ENCODE data around the gene FAAP100.
"Not testable (repeated sequence)": the region's sequence is repeated elsewhere in the genome, so short reads cannot be mapped to it uniquely, and the experiment has no call there.

FAAP100 gene

GRCh38 chr17:81537343-81537855, 14.8 kb downstream of the FAAP100 start:
- FAIRE-seq = no peak

DNA sequence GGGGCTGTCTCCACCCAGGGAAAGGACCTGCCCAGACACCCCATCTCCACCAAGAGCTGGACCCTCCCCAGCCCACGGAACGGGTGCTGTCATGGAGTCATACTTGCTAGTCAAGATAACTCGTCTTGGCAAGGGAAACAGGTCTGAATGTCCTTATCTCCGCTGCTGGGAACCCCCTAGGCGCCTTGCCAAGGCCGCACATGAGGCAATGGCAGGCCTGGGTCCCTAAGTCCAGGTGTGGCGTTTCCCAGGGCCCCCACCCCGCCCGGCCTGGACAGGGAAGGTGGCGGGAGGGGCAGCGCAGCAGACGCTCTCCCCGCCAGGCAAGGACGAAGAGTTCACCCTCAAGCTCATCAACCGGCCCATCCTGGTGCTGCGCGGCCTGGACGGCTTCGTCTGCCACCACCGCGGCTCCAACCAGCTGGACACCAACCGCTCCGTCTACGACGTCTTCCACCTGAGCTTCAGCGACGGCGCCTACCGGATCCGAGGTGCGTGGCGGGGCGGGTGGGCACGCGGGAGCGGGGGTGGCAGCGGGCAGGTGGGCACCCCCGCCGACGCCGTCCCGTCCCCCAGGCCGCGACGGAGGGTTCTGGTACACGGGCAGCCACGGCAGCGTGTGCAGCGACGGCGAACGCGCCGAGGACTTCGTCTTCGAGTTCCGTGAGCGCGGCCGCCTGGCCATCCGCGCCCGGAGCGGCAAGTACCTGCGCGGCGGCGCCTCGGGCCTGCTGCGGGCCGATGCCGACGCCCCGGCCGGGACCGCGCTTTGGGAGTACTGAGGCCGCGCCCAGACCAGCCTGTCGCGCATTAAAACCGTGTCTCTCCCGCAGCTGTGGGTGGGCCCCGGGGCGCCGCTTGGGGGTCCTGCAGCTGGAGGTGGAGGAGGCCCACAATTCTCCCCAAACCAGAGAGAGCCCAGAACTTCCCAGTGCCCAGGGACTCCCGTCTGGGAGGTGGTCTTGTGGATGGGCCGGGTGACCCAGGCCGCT, 15.6 kb downstream of the FAAP100 start:
- no peak for FAIRE-seq

DNA sequence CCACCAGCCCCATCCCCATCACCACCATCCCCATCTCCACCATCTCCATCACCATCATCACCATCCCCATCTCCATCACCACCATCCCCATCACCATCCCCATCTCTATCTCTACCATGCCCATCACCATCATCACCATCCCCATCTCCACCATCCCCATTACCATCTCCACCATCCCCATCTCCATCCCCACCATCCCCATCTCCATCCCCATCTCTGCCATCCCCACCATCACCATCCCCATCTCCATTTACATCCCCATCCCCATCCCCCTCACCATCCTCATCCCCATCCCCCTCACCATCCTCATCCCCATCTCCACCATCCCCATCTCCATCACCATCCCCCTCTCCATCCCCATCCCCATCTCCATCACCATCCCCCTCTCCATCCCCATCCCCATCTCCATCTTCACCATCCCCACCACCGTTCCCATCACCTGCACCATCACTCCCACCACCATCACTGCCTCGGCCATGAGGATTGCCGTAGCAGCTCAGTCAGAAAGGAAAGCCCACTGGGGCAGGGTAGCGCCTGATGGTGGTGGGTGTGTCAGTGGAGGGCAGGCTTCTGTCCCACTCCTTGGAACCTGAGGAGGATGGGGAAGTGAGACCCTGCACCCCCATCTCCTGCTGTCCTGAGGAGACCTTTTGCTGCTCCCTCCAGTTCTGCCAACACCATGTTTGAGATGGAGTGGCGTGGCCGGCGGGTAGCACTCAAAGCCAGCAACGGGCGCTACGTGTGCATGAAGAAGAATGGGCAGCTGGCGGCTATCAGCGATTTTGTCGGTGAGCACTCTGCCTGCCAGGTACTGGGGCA, 16.5 kb downstream of the FAAP100 start:
- no peak for FAIRE-seq

- FAIRE-seq = no peak
These were observed 17.2 kb downstream of the FAAP100 start for GRCh38 chr17:81535007-81535328.

GRCh38 chr17:81534157-81535006, 17.8 kb downstream of the FAAP100 start:
- FAIRE-seq = no peak

GRCh38 chr17:81533339-81534141, 18.6 kb downstream of the FAAP100 start:
- no peak for FAIRE-seq

DNA sequence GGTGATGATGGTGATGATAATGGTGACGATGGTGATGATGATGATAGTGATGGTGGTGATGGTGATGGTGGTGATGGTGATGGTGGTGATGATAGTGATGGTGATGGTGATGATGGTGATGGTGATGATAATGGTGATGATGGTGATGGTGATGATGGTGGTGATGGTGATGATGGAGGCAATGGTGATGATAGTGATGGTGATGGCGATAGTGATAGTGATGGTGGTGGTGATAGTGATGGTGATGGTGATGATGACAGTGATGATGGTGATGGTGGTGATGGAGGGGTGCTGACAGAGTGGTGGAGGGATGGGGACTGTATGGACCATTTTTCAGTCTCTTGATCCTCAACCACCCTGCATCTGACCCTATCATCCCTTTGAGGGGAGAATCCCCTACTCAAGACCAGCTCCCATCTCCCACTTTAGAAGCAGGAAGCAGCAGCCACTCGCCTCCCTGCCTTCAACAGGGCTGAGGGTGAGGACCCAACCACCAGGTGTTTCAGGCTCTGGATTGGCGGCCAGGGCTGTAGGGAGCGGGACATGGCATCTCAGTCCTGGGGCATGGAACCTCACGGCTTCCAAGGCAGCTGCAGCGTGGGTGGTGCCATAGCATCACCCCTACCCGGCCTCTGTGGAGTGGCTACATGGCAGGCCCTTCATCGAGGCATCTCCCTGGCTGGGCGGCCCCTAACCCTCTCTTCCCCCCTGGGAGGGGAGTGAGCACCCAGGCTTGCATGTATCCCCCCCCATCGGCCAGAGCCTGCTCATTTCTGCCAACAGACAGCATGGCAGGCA, 19.5 kb downstream of the FAAP100 start:
- no peak for FAIRE-seq

DNA sequence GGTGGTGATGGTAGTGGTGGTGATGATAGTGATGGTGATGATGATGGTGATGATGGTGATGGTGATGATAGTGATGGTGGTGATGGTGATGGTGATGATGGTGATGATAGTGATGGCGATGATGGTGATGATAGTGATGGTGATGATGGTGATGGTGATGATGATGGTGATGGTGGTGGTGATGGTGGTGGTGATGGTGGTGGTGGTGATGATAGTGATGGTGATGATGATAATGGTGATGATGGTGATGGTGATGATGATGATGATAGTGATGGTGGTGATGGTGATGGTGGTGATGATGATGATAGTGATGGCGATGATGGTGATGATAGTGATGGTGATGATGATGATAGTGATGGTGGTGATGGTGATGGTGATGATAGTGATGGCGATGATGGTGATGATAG, 20.2 kb downstream of the FAAP100 start:
- not testable (repeated sequence) for FAIRE-seq

GRCh38 chr17:81531013-81531412, 21.1 kb downstream of the FAAP100 start:
- not testable (repeated sequence) for FAIRE-seq

GRCh38 chr17:81529437-81529803, 22.7 kb downstream of the FAAP100 start:
- no peak for FAIRE-seq

DNA sequence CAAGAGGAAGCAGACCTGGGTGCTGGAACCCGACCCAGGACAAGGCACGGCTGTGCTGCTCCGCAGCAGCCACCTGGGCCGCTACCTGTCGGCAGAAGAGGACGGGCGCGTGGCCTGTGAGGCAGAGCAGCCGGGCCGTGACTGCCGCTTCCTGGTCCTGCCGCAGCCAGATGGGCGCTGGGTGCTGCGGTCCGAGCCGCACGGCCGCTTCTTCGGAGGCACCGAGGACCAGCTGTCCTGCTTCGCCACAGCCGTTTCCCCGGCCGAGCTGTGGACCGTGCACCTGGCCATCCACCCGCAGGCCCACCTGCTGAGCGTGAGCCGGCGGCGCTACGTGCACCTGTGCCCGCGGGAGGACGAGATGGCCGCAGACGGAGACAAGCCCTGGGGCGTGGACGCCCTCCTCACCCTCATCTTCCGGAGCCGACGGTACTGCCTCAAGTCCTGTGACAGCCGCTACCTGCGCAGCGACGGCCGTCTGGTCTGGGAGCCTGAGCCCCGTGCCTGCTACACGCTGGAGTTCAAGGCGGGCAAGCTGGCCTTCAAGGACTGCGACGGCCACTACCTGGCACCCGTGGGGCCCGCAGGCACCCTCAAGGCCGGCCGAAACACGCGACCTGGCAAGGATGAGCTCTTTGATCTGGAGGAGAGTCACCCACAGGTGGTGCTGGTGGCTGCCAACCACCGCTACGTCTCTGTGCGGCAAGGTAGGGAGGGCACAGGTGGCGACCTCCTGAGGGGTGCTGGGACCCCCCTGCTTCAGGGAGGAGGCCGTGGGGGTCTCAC, 23.3 kb downstream of the FAAP100 start:
- no peak for FAIRE-seq

DNA sequence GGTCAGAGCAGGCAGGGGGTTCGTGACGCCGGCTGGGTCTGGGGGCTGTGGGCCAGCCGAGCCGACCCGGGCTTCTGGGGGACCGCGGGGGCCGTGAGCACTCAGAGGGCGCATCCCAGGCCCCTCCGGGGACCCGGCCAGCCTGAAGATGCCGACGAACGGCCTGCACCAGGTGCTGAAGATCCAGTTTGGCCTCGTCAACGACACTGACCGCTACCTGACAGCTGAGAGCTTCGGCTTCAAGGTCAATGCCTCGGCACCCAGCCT, 23.8 kb downstream of the FAAP100 start:
- no peak for FAIRE-seq

DNA sequence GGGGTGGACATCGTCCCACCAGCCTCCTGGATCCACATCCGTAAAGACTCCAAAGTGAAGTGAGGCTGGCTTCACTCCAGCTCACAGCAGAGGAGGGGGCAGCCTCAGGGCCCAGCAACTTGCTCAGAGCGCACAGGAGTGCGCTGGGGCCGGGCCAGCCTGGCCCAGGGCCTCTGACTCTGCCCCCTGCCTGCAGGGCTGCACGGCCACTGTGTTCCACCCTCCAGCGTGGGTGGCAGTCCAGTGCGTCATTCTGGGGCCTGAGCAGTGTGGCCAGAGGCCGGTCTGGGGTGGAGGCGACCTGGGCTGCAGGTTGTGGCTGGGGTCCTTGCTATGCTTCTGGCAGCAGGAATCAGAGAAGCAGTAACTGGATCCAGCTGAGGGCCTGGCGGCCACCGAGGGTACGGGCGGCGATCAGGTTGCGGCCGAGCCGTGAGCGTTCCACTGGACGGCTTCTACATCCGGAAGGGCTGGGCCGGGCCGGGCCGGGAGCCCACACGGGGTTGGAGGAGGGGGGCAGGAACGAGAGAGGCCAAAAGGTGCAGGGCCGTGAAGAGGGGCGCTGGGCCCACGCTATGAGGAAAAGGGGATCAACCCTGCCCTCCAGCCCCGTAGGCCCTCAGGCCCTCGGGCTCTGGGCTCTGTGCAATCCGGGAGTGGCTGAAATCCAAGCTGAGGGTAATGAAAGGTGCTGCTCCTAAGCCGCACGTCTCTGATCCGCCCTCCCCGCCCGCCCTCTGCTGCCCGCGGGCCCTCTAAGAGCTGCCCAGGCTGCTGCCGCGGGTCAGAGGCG, 24.4 kb downstream of the FAAP100 start, which contains the start of gene FSCN2:
Gene FSCN2 (plus strand): TSS at position 787 of the 793 bp plus-strand sequence. CDS start 155 bp downstream, outside the sequence.
- FAIRE-seq = no peak

DNA sequence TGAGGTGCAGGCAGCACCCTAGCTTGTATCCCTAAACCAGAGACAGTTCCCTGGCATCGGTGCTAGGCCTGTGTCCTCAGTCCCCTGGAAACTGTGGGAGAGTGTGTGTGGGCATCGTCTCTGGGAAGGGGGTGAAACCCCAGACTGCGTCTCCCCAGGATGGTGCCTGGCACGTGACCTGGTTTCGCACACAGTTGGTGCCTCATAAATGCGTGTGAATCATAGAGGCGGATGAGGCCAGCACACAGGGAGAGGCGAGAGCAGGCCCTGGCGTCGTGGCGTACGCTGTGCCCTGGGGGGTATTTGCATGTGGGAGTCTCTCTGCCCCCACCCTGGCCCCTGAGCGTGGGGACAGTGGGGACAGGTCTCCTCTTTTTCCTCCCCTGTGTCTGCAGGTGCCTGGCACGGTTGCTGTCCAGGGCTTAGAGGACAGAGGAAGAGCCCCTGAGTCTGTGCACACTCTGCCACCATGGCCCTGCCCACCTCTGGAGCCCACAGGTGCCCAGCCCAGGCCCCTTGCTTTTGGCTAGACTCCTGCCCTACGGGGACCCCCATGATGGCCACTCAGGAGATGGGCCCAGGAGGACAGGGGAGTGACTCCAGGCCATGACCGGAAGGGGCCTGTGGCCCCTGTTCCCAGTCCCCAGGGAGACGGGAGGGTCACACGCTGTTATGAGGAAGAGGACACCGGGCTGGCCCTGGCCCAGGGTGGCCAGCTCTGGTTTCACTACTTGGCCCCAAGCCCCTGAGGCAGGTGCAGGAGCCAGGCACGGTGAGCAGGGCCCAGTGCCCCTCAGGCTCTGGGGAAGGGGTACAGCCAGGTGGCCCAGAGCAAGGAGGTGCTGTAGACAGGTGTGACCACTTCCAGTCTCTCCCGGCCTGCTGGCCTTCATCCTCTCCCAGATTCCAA, 25.2 kb downstream of the FAAP100 start:
- FAIRE-seq = no peak

DNA sequence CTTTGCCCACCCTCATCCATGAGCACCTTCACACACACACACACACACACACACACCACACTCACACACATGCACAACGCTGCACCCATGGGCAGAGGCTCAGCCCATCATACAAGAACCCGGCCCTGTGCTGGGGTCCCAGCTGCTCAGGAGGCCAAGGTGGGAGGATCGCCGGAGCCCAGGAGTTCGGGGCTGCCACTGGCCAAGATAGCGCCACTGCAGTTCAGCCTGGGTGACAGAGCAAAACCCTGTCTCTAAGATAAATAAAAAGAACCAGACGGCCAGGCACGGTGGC, 27.3 kb downstream of the FAAP100 start:
- FAIRE-seq = no peak

GRCh38 chr17:81524039-81524864, 27.9 kb downstream of the FAAP100 start:
- FAIRE-seq = no peak

DNA sequence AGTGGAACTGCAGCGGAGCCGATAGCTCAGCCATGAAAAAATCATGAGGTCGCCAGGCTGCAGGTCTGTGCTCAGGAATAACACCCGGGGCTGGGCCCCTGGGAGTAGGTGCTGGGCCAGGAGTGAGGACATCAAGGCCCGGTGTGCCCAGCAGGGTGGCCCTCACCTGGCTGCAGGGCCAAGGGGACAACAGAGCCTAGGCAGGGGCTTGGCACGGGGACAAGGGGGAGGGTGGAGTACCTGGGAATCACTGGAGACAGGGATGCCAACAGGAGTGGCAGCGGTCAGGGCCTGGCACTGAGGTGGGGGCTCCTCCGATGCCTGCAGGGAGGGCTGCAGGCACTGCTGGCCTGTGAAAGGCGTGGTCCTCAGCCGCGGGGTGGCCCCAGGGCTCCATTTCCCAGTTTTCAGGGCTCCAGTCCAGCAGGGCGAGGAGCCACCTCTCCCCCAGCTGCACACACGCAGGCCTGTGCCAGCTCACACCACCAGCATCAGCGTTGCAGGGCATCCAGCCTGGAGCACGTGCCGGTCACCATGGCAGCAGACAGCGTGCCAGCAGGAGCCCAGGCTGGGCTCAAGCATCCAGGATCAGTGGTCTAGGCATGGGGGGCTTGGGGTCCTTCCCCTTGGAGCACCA, 28.6 kb downstream of the FAAP100 start:
- FAIRE-seq = no peak

Data from endometrium (tissue), 2 donors.